GM19467 (cell line): Measurements from ENCODE around the gene ZSCAN5C.
"Not testable (repeated sequence)": the region's sequence is repeated elsewhere in the genome, so short reads cannot be mapped to it uniquely, and the experiment has no call there.

Source experiments
- ATAC-seq: cut with Tn5 transposase; IDR thresholded peaks from one replicate; pipeline ENCODE4 v1.9.1; 2021; ENCODE audit warnings: mild to moderate bottlenecking, moderate library complexity; ENCODE audit not compliant: unreplicated experiment

Gene ZSCAN5C

GRCh38 chr19:56191115-56191514 is 11.0 kb upstream of the ZSCAN5C start:
- ATAC-seq = no peak

- ATAC-seq = no peak
Measured at GRCh38 chr19:56191711-56192110, 10.4 kb upstream of the ZSCAN5C start.

GRCh38 chr19:56193981-56194640 is 8.0 kb upstream of the ZSCAN5C start:
- no peak for ATAC-seq

- ATAC-seq = not testable (repeated sequence)
Measured at GRCh38 chr19:56197646-56198045, 4.4 kb upstream of the ZSCAN5C start, which contains the start of gene ZSCAN5B. Gene ZSCAN5B (minus strand): TSS chr19:56197783. CDS start chr19:56193052, 4,731 bp downstream.

- ATAC-seq = no peak
Measured at GRCh38 chr19:56199687-56200086, 2.4 kb upstream of the ZSCAN5C start.

- not testable (repeated sequence) for ATAC-seq
Measured at GRCh38 chr19:56207581-56207980, 5.5 kb downstream of the ZSCAN5C start.

GRCh38 chr19:56209091-56209490 is 7.0 kb downstream of the ZSCAN5C start:
- no peak for ATAC-seq

- not testable (repeated sequence) for ATAC-seq
Measured at GRCh38 chr19:56210036-56210435, 8.0 kb downstream of the ZSCAN5C start.

GRCh38 chr19:56211718-56212117 is 9.6 kb downstream of the ZSCAN5C start:
- no peak for ATAC-seq

- no peak for ATAC-seq
Measured at GRCh38 chr19:56217039-56217949, 15.2 kb downstream of the ZSCAN5C start.

GRCh38 chr19:56218961-56219360 is 16.9 kb downstream of the ZSCAN5C start:
- ATAC-seq = no peak

- not testable (repeated sequence) for ATAC-seq
Measured at GRCh38 chr19:56221442-56221841, 19.4 kb downstream of the ZSCAN5C start.

GRCh38 chr19:56221851-56222250 is 19.8 kb downstream of the ZSCAN5C start:
- ATAC-seq = no peak

GRCh38 chr19:56222901-56223300 is 20.8 kb downstream of the ZSCAN5C start:
- ATAC-seq = no peak

- no peak for ATAC-seq
Measured at GRCh38 chr19:56223481-56223880, 21.4 kb downstream of the ZSCAN5C start.

GRCh38 chr19:56245121-56245740 is 43.2 kb downstream of the ZSCAN5C start:
- no peak for ATAC-seq

- ATAC-seq = not testable (repeated sequence)
Measured at GRCh38 chr19:56245764-56246163, 43.7 kb downstream of the ZSCAN5C start.

GRCh38 chr19:56248736-56249338 is 46.8 kb downstream of the ZSCAN5C start:
- ATAC-seq = not testable (repeated sequence)

- no peak for ATAC-seq
Measured at GRCh38 chr19:56252699-56253422, 50.8 kb downstream of the ZSCAN5C start.

- no peak for ATAC-seq
Measured at GRCh38 chr19:56253737-56254136, 51.7 kb downstream of the ZSCAN5C start.
